Activated CD4-positive, alpha-beta T cell treated with anti-CD3 and anti-CD28 coated beads for 36 hours (primary cell): ENCODE data around the gene CUX1. TPM values are rescaled to one million over a fixed set of nuclear protein-coding genes. Genes with fewer than 3 reads are reported as not detected.
"Not testable (repeated sequence)": the region's sequence is repeated elsewhere in the genome, so short reads cannot be mapped to it uniquely, and the experiment has no call there.

Experiments used
- ATAC-seq: fragments of 200-7000 bp; cut with Tn5 transposase; one replicate; pipeline ENCODE4 v1.10.0; 2021; ENCODE audit warnings: mild to moderate bottlenecking, moderate library complexity
- CTCF ChIA-PET: fragments of 350-600 bp; sonication (Branson Sonifier 250); formaldehyde crosslinking; loops from one replicate; lab custom pipeline; 2021; ENCODE audit warnings: antibody characterized with exemption; lab: Charles Lee
- POLR2A ChIA-PET: fragments of 350-600 bp; sonication (Branson Sonifier 250); formaldehyde crosslinking; loops from one replicate; lab custom pipeline; 2021; ENCODE audit warnings: antibody characterized with exemption, inconsistent platforms; lab: Charles Lee
- DNase-seq: peaks from one replicate; pipeline ENCODE4 v3.0.0-alpha.2; 2020
- H3K27ac Mint-ChIP-seq: one replicate; pipeline ENCODE4 v1.8.0; 2021; ENCODE audit warnings: mixed read lengths
- H3K27me3 Mint-ChIP-seq: one replicate; pipeline ENCODE4 v1.8.0; 2021; ENCODE audit warnings: mixed read lengths
- H3K36me3 Mint-ChIP-seq: one replicate; pipeline ENCODE4 v1.8.0; 2021; ENCODE audit warnings: low read depth, mixed read lengths
- H3K4me1 Mint-ChIP-seq: one replicate; pipeline ENCODE4 v1.8.0; 2021; ENCODE audit warnings: mixed read lengths
- H3K4me3 Mint-ChIP-seq: one replicate; pipeline ENCODE4 v1.8.0; 2021; ENCODE audit warnings: mild to moderate bottlenecking, moderate library complexity, mixed read lengths
- H3K9me3 Mint-ChIP-seq: one replicate; pipeline ENCODE4 v1.8.0; 2021; ENCODE audit warnings: low read depth, mixed read lengths
- intact Hi-C, 2 experiments: fragments of 100-400 bp; cut with DNase I in 1 of 2; cut with micrococcal nuclease in 1 of 2; formaldehyde crosslinking; loops; one replicate each; pipeline versions ENCODE4 v1.14.2 to v1.15.1; 2022 to 2024; cut with DNase I, micrococcal nuclease
- total RNA-seq, 2 experiments: library from RNA; stranded (reverse); gene quantifications; one replicate each; pipeline ENCODE4 v1.2.3, GENCODE V29; 2021

CUX1 gene
- total RNA-seq, 2 experiments from 2014 or later = 21.6 to 23.5 TPM

DNA sequence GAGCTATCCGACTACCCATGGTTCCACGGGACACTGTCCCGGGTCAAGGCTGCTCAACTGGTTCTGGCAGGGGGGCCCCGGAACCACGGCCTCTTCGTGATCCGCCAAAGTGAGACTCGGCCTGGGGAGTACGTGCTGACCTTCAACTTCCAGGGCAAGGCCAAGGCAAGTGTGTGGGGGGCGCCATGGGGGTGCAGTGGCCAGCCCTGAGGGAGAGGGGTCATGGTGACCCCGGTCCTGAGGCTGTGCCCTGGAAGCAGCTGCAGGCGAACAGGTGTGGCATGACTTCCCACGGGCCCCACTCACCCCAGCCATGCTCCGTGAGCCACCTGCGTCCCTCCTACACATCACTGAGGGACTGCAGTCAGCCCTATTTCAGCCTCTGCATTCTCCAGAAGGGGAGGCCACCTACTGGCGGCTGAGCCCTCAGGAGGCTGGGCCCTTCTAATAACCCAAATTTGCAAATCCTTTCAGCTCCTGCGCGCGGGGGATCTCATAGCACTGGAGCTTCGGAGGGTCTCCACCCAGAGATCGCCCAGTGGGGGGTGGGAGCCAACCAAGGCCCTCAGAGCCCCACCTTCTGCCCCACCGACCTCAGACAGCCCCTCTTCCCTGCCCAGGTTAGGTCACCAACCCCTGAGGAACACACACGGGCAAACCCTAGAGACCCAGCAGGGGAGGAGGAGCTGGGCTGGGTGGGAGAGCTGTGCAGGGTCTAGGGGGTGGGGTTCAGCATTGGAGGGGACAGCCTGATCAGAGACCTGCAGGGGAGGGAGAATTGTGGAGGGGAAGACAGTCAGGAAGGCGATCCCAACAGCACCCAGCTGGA lies 500.0 kb downstream of the CUX1 start:
- H3K27me3 Mint-ChIP-seq = peaks cover 12% of the 10 kb centered on the region
- ChIA-PET CTCF (no interaction called here), POLR2A (no interaction called here)
- DNase-seq = no peak
- intact Hi-C loops = no loop called here
- H3K27ac Mint-ChIP-seq = no peak overlapping the region
- no peaks in the 10 kb centered on the region for H3K36me3 Mint-ChIP-seq
- ATAC-seq = no peak
- no peaks in the 10 kb centered on the region for H3K4me1 Mint-ChIP-seq
- no peaks in the 10 kb centered on the region for H3K9me3 Mint-ChIP-seq
- H3K4me3 Mint-ChIP-seq = no peak overlapping the region

DNA sequence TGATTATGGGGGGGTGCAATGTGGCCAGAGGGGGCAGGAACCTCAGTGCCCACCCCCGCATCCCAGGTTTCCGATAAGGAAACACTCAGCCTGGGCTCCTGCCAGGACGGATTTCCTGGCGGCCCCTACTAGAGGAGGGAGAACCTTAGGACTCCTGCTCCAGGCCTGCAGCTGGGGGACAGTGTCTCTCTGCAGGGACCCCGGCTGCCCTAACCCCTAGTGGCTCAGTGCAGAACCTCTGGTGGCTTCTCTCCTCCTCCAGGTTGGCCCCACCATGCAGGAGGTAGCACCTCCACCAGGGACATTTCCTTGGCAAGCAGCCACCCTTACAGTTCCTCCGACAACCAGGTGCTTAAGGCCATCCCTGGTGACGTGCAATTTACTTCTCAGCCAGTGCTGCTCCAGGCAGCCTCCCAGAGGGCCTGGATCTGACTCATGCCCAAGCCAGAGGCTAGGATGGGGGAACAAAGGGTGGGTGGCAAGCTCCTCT lies 501.1 kb downstream of the CUX1 start:
- H3K27ac Mint-ChIP-seq = no peak overlapping the region
- H3K9me3 Mint-ChIP-seq = no peaks in the 10 kb centered on the region
- no peak overlapping the region for H3K4me3 Mint-ChIP-seq
- intact Hi-C loops = no loop called here
- ChIA-PET CTCF (interaction anchor here (1.0 kb wide), 2 partner anchors 8 to 9 kb away, joined by 3 to 5 read pairs; no protein-coding TSS in a partner anchor), POLR2A (no interaction called here)
- DNase-seq = no peak
- ATAC-seq = no peak
- no peaks in the 10 kb centered on the region for H3K4me1 Mint-ChIP-seq
- peaks cover 16% of the 10 kb centered on the region for H3K27me3 Mint-ChIP-seq
- no peaks in the 10 kb centered on the region for H3K36me3 Mint-ChIP-seq

DNA sequence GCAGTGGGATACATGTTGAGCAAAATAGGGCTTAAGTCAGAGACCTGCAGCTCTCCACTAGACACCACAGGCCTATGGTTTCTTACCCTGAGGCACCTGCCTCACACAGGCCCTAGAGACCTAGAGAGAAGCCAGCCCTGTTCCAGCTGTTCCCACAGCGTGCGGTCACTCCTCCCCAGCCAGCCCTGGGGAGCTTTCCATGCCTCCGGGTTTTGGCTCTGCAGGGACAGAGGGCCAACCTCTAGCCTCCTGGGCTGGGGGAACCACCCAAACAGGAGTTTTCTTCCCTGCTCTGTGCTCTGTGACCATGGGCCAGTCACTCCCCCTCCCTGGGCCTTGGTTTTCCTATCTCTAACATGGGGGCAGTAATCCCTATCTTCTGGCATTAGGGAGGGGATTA lies 502.2 kb downstream of the CUX1 start:
- POLR2A ChIA-PET = no interaction called here
- Mint-ChIP-seq H3K9me3 (no peaks in the 10 kb centered on the region), H3K36me3 (no peaks in the 10 kb centered on the region), H3K27ac (no peak overlapping the region), H3K27me3 (peaks cover 16% of the 10 kb centered on the region), H3K4me3 (no peak overlapping the region), H3K4me1 (no peaks in the 10 kb centered on the region)
- DNase-seq = no peak
- CTCF ChIA-PET = interaction anchor here (1.0 kb wide), 1 partner anchor 9 kb away, joined by 3 read pairs; no protein-coding TSS in a partner anchor
- intact Hi-C loops = loop anchor here in 1 of 2 experiments (2.0 kb wide), 1 partner anchor 41 kb away; no protein-coding TSS in a partner anchor
- no peak for ATAC-seq

DNA sequence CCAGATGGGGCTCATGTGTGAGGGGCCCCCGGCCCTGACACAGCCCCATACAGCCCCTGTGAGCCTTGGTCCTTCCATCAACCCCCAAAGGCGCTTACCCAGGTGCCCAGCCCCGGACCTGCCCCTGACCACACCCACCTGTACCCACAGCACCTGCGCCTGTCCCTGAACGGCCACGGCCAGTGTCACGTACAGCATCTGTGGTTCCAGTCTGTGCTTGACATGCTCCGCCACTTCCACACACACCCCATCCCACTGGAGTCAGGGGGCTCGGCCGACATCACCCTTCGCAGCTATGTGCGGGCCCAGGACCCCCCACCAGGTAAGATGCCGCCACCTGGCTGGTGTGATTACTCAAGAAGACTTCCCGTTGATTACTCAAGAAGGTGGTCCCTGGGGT lies 502.8 kb downstream of the CUX1 start:
- no peaks in the 10 kb centered on the region for H3K9me3 Mint-ChIP-seq
- H3K27ac Mint-ChIP-seq = no peak overlapping the region
- ChIA-PET POLR2A (no interaction called here), CTCF (no interaction called here)
- ATAC-seq = no peak
- peaks cover 16% of the 10 kb centered on the region for H3K27me3 Mint-ChIP-seq
- DNase-seq = no peak
- H3K36me3 Mint-ChIP-seq = no peaks in the 10 kb centered on the region
- no peak overlapping the region for H3K4me3 Mint-ChIP-seq
- intact Hi-C loops = loop anchor here in 1 of 2 experiments (2.0 kb wide), 1 partner anchor 41 kb away; no protein-coding TSS in a partner anchor
- no peaks in the 10 kb centered on the region for H3K4me1 Mint-ChIP-seq

DNA sequence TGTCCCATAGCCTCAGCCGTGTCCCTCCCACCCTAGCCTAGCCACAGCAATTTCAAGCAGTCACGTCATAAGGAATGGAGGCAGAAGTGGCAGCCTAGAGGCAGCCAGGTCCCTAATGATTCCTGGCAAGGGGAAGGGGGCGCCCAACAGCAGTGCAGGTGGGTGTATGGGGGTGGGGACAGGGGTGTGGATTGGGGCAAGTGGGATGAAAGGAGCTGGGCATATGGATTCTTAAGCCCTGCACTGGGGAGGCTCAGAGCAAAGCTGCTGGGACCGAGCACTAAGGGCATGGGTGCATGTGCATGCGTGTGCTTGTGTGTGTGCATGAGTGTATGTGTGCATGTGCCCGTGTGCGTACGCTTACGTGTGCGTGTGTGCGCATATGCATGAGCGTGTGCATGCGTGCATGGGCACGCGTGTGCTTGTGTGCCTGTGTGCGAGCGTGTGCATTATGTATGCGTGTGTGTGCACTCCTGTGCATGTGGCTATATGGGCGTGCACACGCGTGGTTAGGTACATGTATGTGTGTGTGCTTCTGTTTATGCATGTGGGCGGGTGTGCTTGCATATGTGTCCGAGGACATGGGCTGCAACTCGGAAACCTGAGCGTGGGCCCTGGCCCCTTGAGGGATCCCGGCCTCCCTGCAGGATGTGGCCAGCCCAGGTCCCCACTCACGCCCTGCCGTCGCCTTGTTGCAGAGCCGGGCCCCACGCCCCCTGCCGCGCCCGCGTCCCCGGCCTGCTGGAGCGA lies 503.4 kb downstream of the CUX1 start:
- Mint-ChIP-seq H3K4me3 (no peak overlapping the region), H3K36me3 (no peaks in the 10 kb centered on the region), H3K27me3 (peaks cover 16% of the 10 kb centered on the region), H3K9me3 (no peaks in the 10 kb centered on the region), H3K27ac (no peak overlapping the region), H3K4me1 (no peaks in the 10 kb centered on the region)
- DNase-seq = no peak
- ChIA-PET POLR2A (interaction anchor here (0.6 kb wide), 1 partner anchor 13 kb away, joined by 4 read pairs; no protein-coding TSS in a partner anchor), CTCF (interaction anchor here (0.7 kb wide), 1 partner anchor 20 kb away, joined by 3 read pairs; no protein-coding TSS in a partner anchor)
- intact Hi-C loops = loop anchor here in 1 of 2 experiments (2.0 kb wide), 1 partner anchor 42 kb away; no protein-coding TSS in a partner anchor
- ATAC-seq = no peak

DNA sequence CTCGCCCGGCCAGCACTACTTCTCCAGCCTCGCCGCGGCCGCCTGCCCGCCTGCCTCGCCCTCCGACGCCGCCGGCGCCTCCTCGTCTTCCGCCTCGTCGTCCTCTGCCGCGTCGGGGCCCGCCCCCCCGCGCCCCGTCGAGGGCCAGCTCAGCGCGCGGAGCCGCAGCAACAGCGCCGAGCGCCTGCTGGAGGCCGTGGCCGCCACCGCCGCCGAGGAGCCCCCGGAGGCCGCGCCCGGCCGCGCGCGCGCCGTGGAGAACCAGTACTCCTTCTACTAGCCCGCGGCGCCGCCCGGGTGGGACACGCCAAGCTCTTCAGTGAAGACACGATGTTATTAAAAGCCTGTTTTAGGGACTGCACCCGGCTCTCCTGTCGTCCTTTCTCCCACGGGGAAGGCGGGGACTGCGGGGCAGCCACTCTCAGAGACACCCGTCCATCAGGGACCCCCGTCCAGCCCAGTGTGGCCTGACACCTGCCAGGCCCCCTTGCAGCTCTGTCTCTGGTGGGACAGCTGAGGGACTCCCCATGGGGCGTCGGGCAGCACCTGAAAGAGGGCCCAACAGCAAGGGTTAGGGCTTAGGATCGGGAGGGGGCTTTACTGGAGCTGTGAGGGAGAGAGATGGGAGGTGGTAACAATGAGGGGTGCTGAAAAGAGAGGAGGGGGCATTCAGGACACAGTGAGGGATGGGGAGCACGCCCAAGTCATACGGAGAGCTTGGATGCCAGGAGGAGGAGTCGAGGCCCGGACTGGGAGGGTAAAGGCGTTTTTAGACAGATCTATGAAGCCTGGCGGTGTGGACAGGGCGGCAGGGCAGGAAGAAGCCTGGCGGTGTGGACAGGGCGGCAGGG lies 504.1 kb downstream of the CUX1 start:
- H3K4me1 Mint-ChIP-seq = no peaks in the 10 kb centered on the region
- no peaks in the 10 kb centered on the region for H3K36me3 Mint-ChIP-seq
- DNase-seq (peak; percentile 55), ATAC-seq (peak; percentile 72)
- intact Hi-C loops = loop anchor here in 1 of 2 experiments (2.0 kb wide), 1 partner anchor 43 kb away; no protein-coding TSS in a partner anchor
- peaks cover 16% of the 10 kb centered on the region for H3K27me3 Mint-ChIP-seq
- ChIA-PET CTCF (interaction anchor here (0.5 to 0.7 kb wide), 2 partner anchors 20 to 95 kb away, joined by 3 to 4 read pairs; no protein-coding TSS in a partner anchor), POLR2A (interaction anchor here (0.6 kb wide), 1 partner anchor 14 kb away, joined by 4 read pairs; no protein-coding TSS in a partner anchor)
- no peak overlapping the region for H3K27ac Mint-ChIP-seq
- no peak overlapping the region for H3K4me3 Mint-ChIP-seq
- no peaks in the 10 kb centered on the region for H3K9me3 Mint-ChIP-seq

DNA sequence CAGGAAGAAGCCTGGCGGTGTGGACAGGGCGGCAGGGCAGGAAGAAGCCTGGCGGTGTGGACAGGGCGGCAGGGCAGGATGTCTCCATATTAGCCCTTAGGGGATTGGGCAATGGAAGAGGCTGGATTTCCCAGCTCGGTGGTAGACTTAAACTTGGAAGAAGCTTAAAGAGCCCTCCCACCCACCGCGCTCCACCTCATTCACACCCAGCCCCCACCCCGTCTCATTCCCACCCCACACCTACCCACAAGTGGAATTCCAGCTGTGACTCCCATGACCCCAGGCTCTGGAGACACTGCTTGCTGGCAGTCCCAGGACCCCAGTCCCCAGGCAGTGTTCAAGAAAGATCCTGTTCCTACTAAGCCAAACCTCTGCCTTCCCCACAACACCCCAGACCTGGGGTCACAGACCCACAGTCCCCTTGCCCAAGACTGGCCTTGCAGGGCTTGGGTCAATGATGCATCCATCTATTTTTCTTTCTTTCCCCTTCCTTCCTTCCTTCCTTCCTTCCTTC lies 504.8 kb downstream of the CUX1 start:
- Mint-ChIP-seq H3K36me3 (no peaks in the 10 kb centered on the region), H3K4me3 (no peak overlapping the region), H3K4me1 (no peaks in the 10 kb centered on the region), H3K27ac (no peak overlapping the region), H3K27me3 (peaks cover 16% of the 10 kb centered on the region), H3K9me3 (no peaks in the 10 kb centered on the region)
- ATAC-seq = no peak
- no peak for DNase-seq
- POLR2A ChIA-PET = no interaction called here
- CTCF ChIA-PET = interaction anchor here (0.7 kb wide), 1 partner anchor 13 kb away, joined by 7 read pairs; no protein-coding TSS in a partner anchor
- intact Hi-C loops = no loop called here

DNA sequence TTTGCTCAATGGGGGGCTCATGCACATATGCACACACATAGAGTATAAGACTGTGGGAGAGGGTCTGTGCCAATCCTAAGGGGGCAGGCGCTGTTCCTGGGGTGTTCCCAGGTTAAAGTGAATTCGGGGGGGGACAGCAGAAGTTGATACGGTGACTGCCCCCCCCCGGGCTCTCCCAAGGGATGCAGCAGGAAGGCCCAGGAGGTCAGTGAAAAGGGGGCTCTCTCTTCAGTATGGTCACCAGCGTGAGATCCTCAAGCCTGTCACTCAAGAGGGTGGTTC lies 506.4 kb downstream of the CUX1 start:
- CTCF ChIA-PET = no interaction called here
- Mint-ChIP-seq H3K36me3 (no peaks in the 10 kb centered on the region), H3K9me3 (no peaks in the 10 kb centered on the region), H3K27me3 (peaks cover 18% of the 10 kb centered on the region), H3K4me3 (no peak overlapping the region), H3K4me1 (no peaks in the 10 kb centered on the region), H3K27ac (no peak overlapping the region)
- intact Hi-C loops = no loop called here
- POLR2A ChIA-PET = no interaction called here
- DNase-seq = no peak
- no peak for ATAC-seq

DNA sequence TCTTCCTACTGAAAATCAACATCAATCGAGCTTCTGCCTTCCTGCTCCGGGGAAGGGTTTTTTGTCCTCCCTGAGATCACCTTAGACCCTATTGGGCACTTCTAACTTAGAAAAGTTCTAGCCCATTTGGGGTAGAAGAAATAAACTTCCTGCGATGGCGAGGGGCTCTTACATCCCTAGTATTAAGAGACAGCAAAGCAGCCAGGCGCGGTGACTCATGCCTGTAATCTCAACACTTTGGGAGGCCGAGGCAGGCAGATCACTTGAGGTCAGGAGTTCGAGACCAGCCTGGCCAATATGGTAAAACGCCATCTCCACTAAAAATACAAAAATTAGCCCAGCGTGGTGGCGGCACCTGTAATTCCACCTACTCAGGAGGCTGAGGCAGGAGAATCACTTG lies 507.7 kb downstream of the CUX1 start:
- POLR2A ChIA-PET, ATAC-seq, intact Hi-C loops: not testable (repeated sequence)

DNA sequence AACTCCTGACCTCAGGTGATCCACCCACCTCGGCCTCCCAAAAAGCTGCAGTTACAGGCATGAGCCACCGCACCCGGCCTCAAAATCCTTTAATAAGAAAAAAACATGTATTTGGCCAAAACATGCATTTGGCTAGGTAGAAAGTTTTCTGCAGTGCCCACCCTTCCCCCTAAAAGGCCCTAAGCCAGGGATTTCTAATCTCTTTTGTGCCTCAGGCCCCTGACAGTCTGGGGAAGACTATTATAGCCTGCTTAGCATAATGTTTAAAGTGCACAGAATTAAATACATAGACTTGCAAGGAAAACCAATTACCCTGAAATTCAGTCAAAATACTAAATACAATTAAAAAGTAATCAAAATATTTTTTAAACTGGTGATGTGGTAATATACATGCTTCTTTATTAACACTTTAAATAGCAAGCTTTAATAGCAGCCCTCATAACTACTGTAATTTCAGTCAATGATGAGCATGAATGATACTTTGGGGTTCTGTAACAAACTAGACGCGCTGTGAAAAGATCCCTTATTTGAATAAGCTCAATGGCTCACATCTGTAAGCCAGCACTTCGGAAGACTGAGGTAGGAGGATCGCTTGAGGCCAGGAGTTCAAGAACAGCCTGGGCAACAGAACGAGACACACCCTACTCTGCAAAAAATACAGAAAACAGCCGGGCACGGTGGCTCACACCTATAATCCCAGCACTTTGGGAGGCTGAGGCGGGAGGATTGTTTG lies 508.9 kb downstream of the CUX1 start:
- Mint-ChIP-seq H3K4me3 (no peak overlapping the region), H3K27me3 (peaks cover 10% of the 10 kb centered on the region), H3K27ac (no peak overlapping the region), H3K4me1 (no peaks in the 10 kb centered on the region), H3K9me3 (no peaks in the 10 kb centered on the region), H3K36me3 (no peaks in the 10 kb centered on the region)
- intact Hi-C loops = no loop called here
- DNase-seq = no peak
- ChIA-PET POLR2A (no interaction called here), CTCF (no interaction called here)
- ATAC-seq = no peak

More for the DNA sequence above, 507.7 kb downstream of the CUX1 start:
- H3K27ac Mint-ChIP-seq, CTCF ChIA-PET, H3K9me3 Mint-ChIP-seq, H3K36me3 Mint-ChIP-seq, H3K4me3 Mint-ChIP-seq, DNase-seq, H3K4me1 Mint-ChIP-seq: not testable (repeated sequence)
- H3K27me3 Mint-ChIP-seq = peaks cover 18% of the 10 kb centered on the region
